Measurements from ENCODE around the gene ZMAT5.

DNA sequence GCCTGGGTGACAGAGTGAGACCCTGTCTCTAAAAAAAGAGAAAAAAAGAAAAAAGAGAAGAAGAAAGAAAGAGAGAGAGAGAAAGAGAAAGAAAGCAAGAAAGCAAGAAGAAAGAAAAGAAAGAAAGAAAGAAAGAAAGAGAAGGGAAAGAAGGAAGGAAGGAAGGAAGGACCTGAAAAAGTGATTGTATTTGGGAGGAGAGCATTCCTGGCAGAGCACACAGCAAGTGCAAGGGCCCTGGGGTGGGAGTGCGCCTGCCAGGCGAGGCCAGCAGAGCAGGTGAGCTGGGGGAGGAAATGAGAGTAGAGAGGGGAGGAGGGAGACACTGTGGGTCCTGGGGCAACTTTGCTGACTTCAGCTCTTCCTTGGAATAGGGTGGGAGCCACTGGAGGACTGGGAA lies 54.7 kb downstream of the ZMAT5 start:
- TF ChIP-seq CTCF (IDR thresholded peaks at IDR 0.05 in 2 of 3, conservative IDR thresholded peaks at IDR 0.05 in 1 of 3; ENCODE audit: borderline replicate concordance in 1 of 3, insufficient read depth in 1 of 3, low read depth in 2 of 3, low read length in 2 of 3) (no peak), POLR2A (IDR thresholded peaks at IDR 0.05; ENCODE audit: borderline replicate concordance, extremely low read depth, insufficient read depth, insufficient read length) (no peak), POLR2AphosphoS5 (IDR thresholded peaks at IDR 0.05; ENCODE audit: low read depth, low read length) (no peak), EZH2 (IDR thresholded peaks at IDR 0.05) (no peak), RAD21 (IDR thresholded peaks at IDR 0.05; ENCODE audit: low read depth) (no peak), EZH2phosphoT487 (IDR thresholded peaks at IDR 0.05; ENCODE audit: borderline replicate concordance) (no peak), CEBPB (IDR thresholded peaks at IDR 0.05; ENCODE audit: low read depth) (no peak), ATF3 (IDR thresholded peaks at IDR 0.05) (no peak), JUND (IDR thresholded peaks at IDR 0.05) (no peak), ZFX (IDR thresholded peaks at IDR 0.05) (no peak)
- TF ChIP-seq, protein P1, sequence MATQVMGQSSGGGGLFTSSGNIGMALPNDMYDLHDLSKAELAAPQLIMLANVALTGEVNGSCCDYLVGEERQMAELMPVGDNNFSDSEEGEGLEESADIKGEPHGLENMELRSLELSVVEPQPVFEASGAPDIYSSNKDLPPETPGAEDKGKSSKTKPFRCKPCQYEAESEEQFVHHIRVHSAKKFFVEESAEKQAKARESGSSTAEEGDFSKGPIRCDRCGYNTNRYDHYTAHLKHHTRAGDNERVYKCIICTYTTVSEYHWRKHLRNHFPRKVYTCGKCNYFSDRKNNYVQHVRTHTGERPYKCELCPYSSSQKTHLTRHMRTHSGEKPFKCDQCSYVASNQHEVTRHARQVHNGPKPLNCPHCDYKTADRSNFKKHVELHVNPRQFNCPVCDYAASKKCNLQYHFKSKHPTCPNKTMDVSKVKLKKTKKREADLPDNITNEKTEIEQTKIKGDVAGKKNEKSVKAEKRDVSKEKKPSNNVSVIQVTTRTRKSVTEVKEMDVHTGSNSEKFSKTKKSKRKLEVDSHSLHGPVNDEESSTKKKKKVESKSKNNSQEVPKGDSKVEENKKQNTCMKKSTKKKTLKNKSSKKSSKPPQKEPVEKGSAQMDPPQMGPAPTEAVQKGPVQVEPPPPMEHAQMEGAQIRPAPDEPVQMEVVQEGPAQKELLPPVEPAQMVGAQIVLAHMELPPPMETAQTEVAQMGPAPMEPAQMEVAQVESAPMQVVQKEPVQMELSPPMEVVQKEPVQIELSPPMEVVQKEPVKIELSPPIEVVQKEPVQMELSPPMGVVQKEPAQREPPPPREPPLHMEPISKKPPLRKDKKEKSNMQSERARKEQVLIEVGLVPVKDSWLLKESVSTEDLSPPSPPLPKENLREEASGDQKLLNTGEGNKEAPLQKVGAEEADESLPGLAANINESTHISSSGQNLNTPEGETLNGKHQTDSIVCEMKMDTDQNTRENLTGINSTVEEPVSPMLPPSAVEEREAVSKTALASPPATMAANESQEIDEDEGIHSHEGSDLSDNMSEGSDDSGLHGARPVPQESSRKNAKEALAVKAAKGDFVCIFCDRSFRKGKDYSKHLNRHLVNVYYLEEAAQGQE (IDR thresholded peaks at IDR 0.05; ENCODE audit: low read depth) = no peak
